Measurements from ENCODE around the gene MS4A8.
"Not testable (repeated sequence)": the region's sequence is repeated elsewhere in the genome, so short reads cannot be mapped to it uniquely, and the experiment has no call there.

The MS4A8 gene

DNA sequence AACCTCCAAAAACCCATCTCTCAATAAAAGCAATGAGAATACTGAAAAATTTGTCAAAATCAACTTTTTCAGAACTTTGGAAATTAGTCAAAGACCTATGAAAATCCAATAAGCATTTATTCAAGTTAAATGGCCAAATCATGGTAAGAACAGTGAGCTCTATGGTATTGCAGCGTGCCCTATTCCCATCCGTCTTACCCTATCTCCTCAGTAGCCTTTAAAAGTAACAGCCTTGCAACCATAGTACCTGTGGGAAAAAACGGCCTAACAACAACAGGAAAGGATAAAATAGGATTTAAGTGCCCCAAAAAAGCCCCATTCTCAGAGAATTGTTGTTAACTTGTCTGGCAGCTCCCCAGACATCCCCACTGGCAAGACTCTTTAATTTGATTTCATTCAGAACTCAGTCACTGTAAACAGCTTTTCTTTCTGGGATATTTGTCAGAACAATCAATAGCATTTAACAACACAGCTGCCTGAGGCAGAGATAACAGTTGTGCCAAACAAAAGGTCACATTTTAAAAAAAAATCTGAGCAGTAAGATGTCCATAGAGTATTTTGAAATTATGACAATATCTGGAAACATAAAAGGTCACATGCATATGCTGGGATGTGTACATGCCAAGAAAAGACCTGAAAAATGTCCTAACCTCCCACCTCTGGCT, 18.8 kb upstream of the MS4A8 start (continued):
- TF ChIP-seq, protein P1, sequence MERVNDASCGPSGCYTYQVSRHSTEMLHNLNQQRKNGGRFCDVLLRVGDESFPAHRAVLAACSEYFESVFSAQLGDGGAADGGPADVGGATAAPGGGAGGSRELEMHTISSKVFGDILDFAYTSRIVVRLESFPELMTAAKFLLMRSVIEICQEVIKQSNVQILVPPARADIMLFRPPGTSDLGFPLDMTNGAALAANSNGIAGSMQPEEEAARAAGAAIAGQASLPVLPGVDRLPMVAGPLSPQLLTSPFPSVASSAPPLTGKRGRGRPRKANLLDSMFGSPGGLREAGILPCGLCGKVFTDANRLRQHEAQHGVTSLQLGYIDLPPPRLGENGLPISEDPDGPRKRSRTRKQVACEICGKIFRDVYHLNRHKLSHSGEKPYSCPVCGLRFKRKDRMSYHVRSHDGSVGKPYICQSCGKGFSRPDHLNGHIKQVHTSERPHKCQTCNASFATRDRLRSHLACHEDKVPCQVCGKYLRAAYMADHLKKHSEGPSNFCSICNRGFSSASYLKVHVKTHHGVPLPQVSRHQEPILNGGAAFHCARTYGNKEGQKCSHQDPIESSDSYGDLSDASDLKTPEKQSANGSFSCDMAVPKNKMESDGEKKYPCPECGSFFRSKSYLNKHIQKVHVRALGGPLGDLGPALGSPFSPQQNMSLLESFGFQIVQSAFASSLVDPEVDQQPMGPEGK (CRISPR knock-in tag; IDR thresholded peaks at IDR 0.05; ENCODE audit: borderline replicate concordance) = no peak
- TF ChIP-seq RARB (CRISPR knock-in tag; IDR thresholded peaks at IDR 0.05) (no peak), CSDC2 (CRISPR knock-in tag; IDR thresholded peaks at IDR 0.05) (no peak), GLIS3 (CRISPR knock-in tag; IDR thresholded peaks at IDR 0.05) (no peak), BACH2 (CRISPR knock-in tag; IDR thresholded peaks at IDR 0.05; ENCODE audit: borderline replicate concordance) (no peak)

DNA sequence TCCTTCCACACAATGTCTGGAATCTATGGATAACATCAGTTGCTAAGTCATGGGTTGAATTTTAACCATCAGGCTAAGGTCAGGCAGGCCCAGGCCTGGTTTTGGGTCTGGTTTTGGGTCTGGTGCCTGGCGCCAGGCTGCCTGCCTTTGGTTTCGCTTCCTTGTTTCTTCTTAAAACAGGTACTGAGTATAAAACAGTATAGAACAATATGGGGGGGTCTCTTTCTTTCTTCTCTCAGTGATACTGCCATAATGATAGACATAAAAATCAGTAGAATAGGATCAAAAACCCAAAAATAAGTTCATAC, 14.9 kb upstream of the MS4A8 start:
- ATAC-seq = not testable (repeated sequence)

DNA sequence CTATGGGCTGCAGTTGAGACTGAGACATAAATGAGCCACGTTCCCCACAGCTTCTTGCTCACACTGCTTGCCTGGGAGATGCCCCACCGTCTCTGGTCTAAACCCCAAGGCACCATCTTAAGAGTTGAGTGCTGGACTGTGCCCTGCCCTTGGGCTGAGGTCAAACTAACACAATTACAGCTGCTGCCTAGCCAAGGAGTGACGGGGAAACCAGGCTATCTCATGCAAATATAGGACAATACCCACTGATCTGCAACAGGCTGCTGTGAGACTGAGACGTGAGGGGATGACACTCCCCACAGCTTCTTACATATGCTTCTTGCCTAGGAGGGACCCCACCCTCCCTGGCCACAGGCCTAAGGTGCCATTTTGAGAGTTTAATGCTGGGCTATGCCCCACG, 7.8 kb upstream of the MS4A8 start:
- ATAC-seq = no peak
- TF ChIP-seq BACH2 (CRISPR knock-in tag; IDR thresholded peaks at IDR 0.05; ENCODE audit: borderline replicate concordance) (no peak), GLIS3 (CRISPR knock-in tag; IDR thresholded peaks at IDR 0.05) (no peak)

DNA sequence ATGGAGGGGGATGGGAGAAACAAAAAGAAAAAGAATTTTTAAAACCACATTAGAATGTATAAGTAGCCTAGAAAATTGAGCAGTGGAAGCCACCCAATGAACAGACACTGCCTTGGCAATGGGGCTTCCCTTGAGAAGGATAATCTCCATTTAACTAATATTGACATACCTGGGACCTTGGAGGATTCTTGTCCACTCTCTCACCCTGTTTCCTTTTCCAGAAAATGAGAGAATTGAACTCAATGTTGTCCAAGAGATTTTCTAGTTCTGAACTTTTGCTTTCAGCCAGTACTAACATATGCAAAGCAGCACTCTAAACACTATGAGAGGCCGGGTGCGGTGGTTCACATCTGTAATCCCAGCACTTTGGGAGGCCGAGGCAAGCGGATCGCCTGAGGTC, 524 bp downstream of the MS4A8 start:
- no peak for ATAC-seq
- TF ChIP-seq ZFP30 (CRISPR knock-in tag; IDR thresholded peaks at IDR 0.05) (no peak), BACH2 (CRISPR knock-in tag; IDR thresholded peaks at IDR 0.05; ENCODE audit: borderline replicate concordance) (no peak), TCF4 (CRISPR knock-in tag; IDR thresholded peaks at IDR 0.05; ENCODE audit: borderline replicate concordance) (no peak), ZNF8 (CRISPR knock-in tag; IDR thresholded peaks at IDR 0.05) (no peak), TOX (CRISPR knock-in tag; IDR thresholded peaks at IDR 0.05; ENCODE audit: borderline replicate concordance) (no peak), OSR1 (CRISPR knock-in tag; IDR thresholded peaks at IDR 0.05) (no peak), ZNF70 (CRISPR knock-in tag; IDR thresholded peaks at IDR 0.05) (no peak), SNAI2 (CRISPR knock-in tag; IDR thresholded peaks at IDR 0.05) (no peak), ZNF565 (CRISPR knock-in tag; conservative IDR thresholded peaks at IDR 0.05; ENCODE audit: low read depth) (no peak), ARNTL (CRISPR knock-in tag; IDR thresholded peaks at IDR 0.05; ENCODE audit: borderline replicate concordance, low read depth) (no peak)
- TF ChIP-seq, protein P2, sequence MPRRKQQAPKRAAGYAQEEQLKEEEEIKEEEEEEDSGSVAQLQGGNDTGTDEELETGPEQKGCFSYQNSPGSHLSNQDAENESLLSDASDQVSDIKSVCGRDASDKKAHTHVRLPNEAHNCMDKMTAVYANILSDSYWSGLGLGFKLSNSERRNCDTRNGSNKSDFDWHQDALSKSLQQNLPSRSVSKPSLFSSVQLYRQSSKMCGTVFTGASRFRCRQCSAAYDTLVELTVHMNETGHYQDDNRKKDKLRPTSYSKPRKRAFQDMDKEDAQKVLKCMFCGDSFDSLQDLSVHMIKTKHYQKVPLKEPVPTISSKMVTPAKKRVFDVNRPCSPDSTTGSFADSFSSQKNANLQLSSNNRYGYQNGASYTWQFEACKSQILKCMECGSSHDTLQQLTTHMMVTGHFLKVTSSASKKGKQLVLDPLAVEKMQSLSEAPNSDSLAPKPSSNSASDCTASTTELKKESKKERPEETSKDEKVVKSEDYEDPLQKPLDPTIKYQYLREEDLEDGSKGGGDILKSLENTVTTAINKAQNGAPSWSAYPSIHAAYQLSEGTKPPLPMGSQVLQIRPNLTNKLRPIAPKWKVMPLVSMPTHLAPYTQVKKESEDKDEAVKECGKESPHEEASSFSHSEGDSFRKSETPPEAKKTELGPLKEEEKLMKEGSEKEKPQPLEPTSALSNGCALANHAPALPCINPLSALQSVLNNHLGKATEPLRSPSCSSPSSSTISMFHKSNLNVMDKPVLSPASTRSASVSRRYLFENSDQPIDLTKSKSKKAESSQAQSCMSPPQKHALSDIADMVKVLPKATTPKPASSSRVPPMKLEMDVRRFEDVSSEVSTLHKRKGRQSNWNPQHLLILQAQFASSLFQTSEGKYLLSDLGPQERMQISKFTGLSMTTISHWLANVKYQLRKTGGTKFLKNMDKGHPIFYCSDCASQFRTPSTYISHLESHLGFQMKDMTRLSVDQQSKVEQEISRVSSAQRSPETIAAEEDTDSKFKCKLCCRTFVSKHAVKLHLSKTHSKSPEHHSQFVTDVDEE (CRISPR knock-in tag; IDR thresholded peaks at IDR 0.05) = no peak
- TF ChIP-seq, protein P1 (CRISPR knock-in tag; IDR thresholded peaks at IDR 0.05; ENCODE audit: borderline replicate concordance) = no peak
- TF ChIP-seq, protein P3, sequence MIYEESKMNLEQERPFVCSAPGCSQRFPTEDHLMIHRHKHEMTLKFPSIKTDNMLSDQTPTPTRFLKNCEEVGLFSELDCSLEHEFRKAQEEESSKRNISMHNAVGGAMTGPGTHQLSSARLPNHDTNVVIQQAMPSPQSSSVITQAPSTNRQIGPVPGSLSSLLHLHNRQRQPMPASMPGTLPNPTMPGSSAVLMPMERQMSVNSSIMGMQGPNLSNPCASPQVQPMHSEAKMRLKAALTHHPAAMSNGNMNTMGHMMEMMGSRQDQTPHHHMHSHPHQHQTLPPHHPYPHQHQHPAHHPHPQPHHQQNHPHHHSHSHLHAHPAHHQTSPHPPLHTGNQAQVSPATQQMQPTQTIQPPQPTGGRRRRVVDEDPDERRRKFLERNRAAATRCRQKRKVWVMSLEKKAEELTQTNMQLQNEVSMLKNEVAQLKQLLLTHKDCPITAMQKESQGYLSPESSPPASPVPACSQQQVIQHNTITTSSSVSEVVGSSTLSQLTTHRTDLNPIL (CRISPR knock-in tag; IDR thresholded peaks at IDR 0.05; ENCODE audit: low read depth) = no peak
- TF ChIP-seq, protein P4, sequence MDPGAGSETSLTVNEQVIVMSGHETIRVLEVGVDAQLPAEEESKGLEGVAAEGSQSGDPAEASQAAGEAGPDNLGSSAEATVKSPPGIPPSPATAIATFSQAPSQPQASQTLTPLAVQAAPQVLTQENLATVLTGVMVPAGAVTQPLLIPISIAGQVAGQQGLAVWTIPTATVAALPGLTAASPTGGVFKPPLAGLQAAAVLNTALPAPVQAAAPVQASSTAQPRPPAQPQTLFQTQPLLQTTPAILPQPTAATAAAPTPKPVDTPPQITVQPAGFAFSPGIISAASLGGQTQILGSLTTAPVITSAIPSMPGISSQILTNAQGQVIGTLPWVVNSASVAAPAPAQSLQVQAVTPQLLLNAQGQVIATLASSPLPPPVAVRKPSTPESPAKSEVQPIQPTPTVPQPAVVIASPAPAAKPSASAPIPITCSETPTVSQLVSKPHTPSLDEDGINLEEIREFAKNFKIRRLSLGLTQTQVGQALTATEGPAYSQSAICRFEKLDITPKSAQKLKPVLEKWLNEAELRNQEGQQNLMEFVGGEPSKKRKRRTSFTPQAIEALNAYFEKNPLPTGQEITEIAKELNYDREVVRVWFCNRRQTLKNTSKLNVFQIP (CRISPR knock-in tag; IDR thresholded peaks at IDR 0.05; ENCODE audit: borderline replicate concordance, low read depth) = no peak
- TF ChIP-seq, protein P5, sequence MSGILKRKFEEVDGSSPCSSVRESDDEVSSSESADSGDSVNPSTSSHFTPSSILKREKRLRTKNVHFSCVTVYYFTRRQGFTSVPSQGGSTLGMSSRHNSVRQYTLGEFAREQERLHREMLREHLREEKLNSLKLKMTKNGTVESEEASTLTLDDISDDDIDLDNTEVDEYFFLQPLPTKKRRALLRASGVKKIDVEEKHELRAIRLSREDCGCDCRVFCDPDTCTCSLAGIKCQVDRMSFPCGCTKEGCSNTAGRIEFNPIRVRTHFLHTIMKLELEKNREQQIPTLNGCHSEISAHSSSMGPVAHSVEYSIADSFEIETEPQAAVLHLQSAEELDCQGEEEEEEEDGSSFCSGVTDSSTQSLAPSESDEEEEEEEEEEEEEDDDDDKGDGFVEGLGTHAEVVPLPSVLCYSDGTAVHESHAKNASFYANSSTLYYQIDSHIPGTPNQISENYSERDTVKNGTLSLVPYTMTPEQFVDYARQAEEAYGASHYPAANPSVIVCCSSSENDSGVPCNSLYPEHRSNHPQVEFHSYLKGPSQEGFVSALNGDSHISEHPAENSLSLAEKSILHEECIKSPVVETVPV (CRISPR knock-in tag; IDR thresholded peaks at IDR 0.05) = no peak

Data from SK-N-SH treated with all-trans-retinoic acid at 6 μM for 48 hours (cell line).